ENCODE data around the gene GP2. TPM values are rescaled to one million over a fixed set of nuclear protein-coding genes. Genes with fewer than 3 reads are reported as not detected.

The GP2 gene
- not detected for polyA plus RNA-seq

DNA sequence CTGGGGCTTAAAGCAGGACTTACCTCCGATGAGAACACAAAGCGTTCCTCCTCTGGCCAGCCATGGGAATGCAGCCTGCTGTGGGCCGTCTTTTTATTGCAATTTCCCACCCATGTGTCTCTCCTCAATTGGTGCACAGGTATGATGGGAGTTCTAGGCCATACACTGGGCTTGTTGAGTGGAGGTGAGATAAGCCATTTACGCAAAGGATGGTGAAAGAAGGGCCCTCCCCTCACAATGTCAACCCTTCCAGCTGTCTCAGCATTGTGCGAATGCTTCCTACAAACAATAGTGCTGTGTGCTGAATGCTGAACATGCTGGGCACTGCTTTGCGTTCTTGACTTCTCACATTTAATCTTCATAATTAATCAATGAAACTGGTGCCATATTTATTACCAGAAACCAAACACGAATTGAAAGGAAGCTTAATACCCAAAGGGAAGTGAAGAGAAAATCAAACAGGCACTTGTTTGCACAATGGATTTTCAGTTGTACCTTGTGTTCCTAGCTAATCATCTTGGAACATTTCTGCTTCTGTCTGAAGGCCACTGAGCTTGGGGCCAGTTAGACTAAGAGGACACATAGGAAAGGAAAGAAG is at the start of gene GP2:
TSS of gene GP2 (minus strand) at position 70 of the 598 bp plus-strand sequence. CDS start 1,082 bp downstream, outside the sequence.
- no peak within 1 kb of the TSS for H3K27ac Mint-ChIP-seq
- H3K4me1 Mint-ChIP-seq, result no peaks in the 10 kb centered on the region
- no peaks in the 10 kb centered on the region for H3K36me3 Mint-ChIP-seq
- H3K27me3 Mint-ChIP-seq (ENCODE audit: low read depth in 3 of 3), result peaks cover 0 to 6% (median 6%) of the 10 kb centered on the region in 3 donors
- no peak for DNase-seq
- no peak within 1 kb of the TSS for H3K4me3 Mint-ChIP-seq
- H3K9me3 Mint-ChIP-seq, result no peaks in the 10 kb centered on the region

DNA sequence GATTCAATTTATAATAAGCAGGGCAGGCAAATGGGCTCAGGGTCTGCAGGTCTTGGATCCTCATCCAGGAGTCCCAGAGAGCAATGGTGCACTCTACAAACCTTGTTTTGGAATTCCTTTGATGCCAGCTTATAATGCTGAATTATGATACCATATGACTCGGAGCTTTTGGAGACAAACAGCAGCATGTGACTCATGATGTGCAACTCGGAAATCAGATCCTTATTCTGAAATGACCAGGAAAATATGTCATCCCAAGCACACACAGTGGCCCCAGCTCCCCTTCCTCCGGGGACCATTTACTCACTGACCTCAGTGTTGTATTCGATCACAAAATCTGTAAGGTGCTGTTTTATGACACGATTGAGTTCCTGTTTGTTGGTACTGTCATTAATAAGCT is 45.4 kb upstream of the GP2 start:
- H3K4me1 Mint-ChIP-seq, result no peaks in the 10 kb centered on the region
- no peaks in the 10 kb centered on the region for H3K36me3 Mint-ChIP-seq
- H3K9me3 Mint-ChIP-seq, result no peaks in the 10 kb centered on the region

DNA sequence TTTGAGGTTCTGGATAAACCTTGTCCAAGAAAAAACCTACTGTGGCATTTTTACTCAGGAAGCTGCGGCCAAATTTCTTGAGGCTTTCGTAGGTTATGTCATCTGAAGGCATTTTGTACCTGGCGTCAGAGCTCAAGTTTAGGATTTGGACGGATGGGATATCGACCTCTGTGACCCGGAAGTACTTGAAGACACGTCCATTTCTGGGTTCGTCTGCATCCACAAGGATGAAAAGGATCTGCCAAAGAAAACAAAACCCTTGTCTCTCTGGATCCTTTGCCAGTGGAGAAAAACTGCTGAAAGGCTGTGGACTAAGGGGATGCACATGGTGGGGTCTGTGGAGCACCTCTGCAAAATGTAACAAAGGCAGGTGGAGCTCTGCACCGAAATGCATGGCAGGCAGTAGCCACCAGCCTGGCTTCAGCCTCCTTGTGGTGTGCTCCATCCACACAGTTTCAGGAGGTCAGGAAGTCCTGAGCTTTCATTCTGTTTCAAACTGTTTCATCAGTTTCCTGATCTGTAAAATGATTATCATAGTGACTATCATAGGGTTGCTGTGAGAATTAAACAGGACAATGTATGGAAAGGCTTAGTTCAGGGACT is 42.2 kb upstream of the GP2 start:
- H3K4me3 Mint-ChIP-seq, result no peak overlapping the region
- H3K9me3 Mint-ChIP-seq, result no peaks in the 10 kb centered on the region
- DNase-seq, result no peak
- no peak overlapping the region for H3K27ac Mint-ChIP-seq
- no peaks in the 10 kb centered on the region for H3K36me3 Mint-ChIP-seq
- H3K4me1 Mint-ChIP-seq, result no peaks in the 10 kb centered on the region
- peaks cover 2 to 5% (median 4%) of the 10 kb centered on the region in 3 donors for H3K27me3 Mint-ChIP-seq (ENCODE audit: low read depth in 3 of 3)

More for the DNA sequence above, 45.4 kb upstream of the GP2 start:
- no peak for DNase-seq
- H3K4me3 Mint-ChIP-seq, result no peak overlapping the region
- no peak overlapping the region for H3K27ac Mint-ChIP-seq
- peaks cover 2 to 6% (median 4%) of the 10 kb centered on the region in 3 donors for H3K27me3 Mint-ChIP-seq (ENCODE audit: low read depth in 3 of 3)

DNA sequence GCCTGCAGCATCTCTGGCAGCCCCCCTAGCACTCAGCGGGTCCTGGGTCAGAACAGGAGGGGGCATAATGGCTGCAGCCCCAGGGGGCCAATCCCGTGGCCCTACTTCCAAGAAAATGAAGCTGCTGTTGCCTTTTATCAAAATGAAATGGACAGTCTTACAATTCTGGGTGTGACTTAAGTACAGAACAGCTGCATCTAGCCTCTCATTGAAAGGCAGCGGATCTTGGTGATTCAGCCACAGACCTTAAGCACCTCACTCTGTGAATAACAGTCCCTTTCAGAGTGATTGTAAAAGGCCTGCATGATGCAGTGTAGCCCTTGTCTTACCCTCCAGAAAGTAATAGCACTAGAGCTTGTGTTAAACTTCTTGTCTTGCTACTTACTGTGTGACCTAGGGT is 36.7 kb upstream of the GP2 start:
- Mint-ChIP-seq H3K4me1 (no peaks in the 10 kb centered on the region), H3K4me3 (no peak overlapping the region), H3K27ac (no peak overlapping the region), H3K27me3 (ENCODE audit: low read depth in 3 of 3) (peaks cover 0 to 9% (median 4%) of the 10 kb centered on the region in 3 donors), H3K9me3 (peaks cover 0 to 2% (median 0%) of the 10 kb centered on the region in 6 donors), H3K36me3 (no peaks in the 10 kb centered on the region)
- no peak for DNase-seq

DNA sequence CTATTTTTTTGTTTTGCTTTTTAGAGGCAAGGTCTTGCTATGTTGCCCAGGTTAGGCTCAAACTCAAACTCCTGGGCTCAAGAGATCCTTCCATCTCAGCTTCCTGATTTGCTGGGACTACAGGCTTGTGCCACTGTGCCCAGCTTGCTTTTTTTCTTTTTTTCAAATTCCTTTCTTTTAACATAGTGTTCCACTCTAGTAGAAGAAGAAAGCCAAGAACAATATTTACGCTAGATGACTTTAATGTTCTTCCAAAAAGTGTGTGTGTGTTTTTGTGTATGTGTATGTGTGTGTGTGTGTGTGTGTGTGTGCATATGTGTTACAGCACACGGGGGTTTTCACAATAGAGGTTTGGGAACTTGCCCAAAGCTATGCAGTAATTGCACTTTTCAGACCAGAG is 35.9 kb upstream of the GP2 start:
- H3K36me3 Mint-ChIP-seq, result no peaks in the 10 kb centered on the region
- peaks cover 0 to 2% (median 0%) of the 10 kb centered on the region in 6 donors for H3K9me3 Mint-ChIP-seq
- H3K27ac Mint-ChIP-seq, result no peak overlapping the region
- H3K4me1 Mint-ChIP-seq, result no peaks in the 10 kb centered on the region
- H3K4me3 Mint-ChIP-seq, result no peak overlapping the region
- no peak for DNase-seq
- H3K27me3 Mint-ChIP-seq (ENCODE audit: low read depth in 3 of 3), result peaks cover 2 to 9% (median 2%) of the 10 kb centered on the region in 3 donors

DNA sequence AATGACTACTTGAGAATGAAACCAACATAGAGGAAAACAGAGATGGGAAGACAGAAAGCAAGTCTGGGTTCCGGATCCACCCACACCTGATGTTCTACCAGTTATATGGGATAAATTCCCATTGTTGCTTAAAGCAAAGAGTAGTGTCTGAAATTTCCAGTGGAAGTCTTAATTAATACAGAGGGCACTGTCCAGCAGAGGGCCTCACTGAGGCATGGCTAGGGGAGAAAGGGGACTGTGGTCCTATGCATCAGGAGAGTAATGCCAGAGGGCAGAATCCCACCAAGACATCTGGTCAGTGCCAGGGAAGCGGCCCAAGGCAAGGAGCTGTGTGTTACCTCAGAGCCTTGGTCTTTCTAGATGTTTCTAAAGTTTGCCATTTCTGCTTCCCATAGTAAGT is 32.7 kb upstream of the GP2 start:
- Mint-ChIP-seq H3K27me3 (ENCODE audit: low read depth in 3 of 3) (peaks cover 2 to 6% (median 5%) of the 10 kb centered on the region in 3 donors), H3K4me3 (no peak overlapping the region), H3K36me3 (no peaks in the 10 kb centered on the region), H3K27ac (no peak overlapping the region), H3K4me1 (no peaks in the 10 kb centered on the region), H3K9me3 (peaks cover 0 to 2% (median 0%) of the 10 kb centered on the region in 6 donors)
- DNase-seq, result no peak

DNA sequence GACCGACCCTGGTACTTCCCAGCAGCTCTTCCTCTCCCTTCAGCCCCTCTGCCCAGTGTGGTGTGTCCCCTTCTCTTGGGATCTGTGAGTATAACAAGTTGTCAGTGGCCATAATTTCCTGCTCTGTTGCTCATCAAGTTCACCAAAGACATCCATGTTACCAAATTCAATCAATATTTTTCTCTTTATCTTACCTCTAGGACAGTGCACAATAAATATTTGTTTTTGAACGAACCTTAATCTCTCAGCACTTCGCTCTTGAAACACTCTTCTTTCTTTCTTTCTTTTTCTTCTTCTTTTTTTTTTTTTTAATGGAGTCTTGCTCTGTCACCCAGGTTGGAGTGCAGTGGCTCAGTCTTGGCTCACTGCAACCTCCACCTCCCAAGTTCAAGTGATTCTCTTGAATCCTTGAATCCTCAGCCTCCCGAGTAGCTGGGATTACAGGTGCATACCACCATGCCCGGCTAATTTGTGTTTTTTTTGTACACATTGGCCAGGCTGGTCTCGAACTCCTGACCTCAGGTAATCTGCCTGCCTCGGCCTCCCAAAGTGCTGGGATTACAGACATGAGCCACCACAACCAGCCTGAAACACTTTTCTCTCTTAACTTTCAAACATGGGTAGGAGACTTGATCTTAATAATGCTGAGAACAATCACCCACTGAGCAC is 27.9 kb upstream of the GP2 start:
- Mint-ChIP-seq H3K36me3 (no peaks in the 10 kb centered on the region), H3K27ac (no peak overlapping the region), H3K4me3 (no peak overlapping the region), H3K27me3 (ENCODE audit: low read depth in 3 of 3) (peaks cover 3 to 5% (median 3%) of the 10 kb centered on the region in 3 donors), H3K9me3 (peaks cover 0 to 1% (median 0%) of the 10 kb centered on the region in 6 donors), H3K4me1 (no peaks in the 10 kb centered on the region)
- DNase-seq, result no peak

DNA sequence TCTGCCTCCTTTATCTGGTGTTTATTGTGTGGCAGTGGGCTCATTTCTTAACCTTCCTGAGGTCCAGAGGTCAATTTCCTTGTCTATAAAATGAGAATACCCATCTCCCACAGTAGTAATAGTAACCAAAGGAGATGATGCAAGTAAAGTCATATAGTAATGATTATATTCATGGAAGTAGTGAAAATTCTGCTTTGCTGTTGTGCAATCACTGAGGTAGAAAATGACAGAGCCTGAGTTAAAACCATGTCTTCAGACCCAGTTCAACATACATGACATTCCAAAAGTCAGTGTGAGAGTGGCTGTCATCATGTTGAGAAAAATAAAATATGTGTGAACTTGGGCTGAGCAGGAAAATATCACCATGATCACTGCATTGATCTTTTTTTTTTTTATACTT is 26.1 kb upstream of the GP2 start:
- peaks cover 0 to 1% (median 0%) of the 10 kb centered on the region in 6 donors for H3K9me3 Mint-ChIP-seq
- no peaks in the 10 kb centered on the region for H3K4me1 Mint-ChIP-seq
- no peak overlapping the region for H3K4me3 Mint-ChIP-seq
- H3K27me3 Mint-ChIP-seq (ENCODE audit: low read depth in 3 of 3), result peaks cover 1 to 3% (median 3%) of the 10 kb centered on the region in 3 donors
- no peaks in the 10 kb centered on the region for H3K36me3 Mint-ChIP-seq
- H3K27ac Mint-ChIP-seq, result no peak overlapping the region
- DNase-seq, result no peak

DNA sequence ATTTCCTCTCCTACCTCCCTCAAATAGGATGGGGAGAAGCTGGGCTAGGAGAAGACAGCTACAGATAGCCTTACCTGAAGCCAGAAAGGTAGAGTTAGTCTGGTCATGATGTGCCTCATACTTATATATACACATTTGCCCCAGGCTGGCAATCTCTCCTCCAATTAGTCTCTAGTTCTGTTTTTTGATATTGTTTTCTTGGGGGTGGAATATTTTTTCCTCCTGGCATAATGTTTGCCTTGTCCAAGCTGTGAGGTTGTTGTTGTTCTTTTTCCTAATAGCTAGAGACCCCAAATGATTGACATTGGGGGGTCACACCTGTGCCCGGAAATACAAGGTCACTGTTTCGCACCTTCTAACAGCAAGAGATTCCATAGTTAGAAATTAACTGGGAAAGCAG is 25.3 kb upstream of the GP2 start, which contains the start of gene UMOD:
TSS of gene UMOD (minus strand) at position 101 of the 400 bp plus-strand sequence. CDS start 1,978 bp downstream, outside the sequence.
- peaks cover 0 to 1% (median 0%) of the 10 kb centered on the region in 6 donors for H3K9me3 Mint-ChIP-seq
- H3K36me3 Mint-ChIP-seq, result no peaks in the 10 kb centered on the region
- H3K4me3 Mint-ChIP-seq, result no peak within 1 kb of the TSS
- peaks cover 3 to 5% (median 4%) of the 10 kb centered on the region in 3 donors for H3K27me3 Mint-ChIP-seq (ENCODE audit: low read depth in 3 of 3)
- no peak for DNase-seq
- no peaks in the 10 kb centered on the region for H3K4me1 Mint-ChIP-seq
- no peak within 1 kb of the TSS for H3K27ac Mint-ChIP-seq

DNA sequence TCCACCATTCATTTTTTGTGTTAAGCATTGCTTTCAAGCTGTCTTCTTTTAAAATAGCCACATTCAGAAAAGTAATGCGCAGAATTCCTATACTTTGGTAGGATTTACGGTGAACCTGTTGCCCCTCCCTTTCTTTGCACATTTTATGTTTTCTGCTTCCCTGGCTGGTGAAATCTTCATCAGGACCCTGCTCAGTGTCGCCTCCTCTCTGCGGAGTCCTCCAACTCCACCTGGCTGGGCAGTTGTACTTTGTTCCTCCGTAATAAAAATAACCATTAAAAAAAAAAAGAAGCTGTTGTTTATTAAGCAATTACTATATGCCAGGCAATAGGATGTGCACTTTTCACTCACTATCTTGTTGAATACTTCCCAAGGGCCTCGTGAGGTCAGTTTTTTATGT is 22.3 kb upstream of the GP2 start:
- Mint-ChIP-seq H3K27ac (no peak overlapping the region), H3K9me3 (peaks cover 0 to 1% (median 0%) of the 10 kb centered on the region in 6 donors), H3K27me3 (ENCODE audit: low read depth in 3 of 3) (peaks cover 0 to 4% (median 2%) of the 10 kb centered on the region in 3 donors), H3K36me3 (no peaks in the 10 kb centered on the region), H3K4me1 (no peaks in the 10 kb centered on the region), H3K4me3 (no peak overlapping the region)
- no peak for DNase-seq

DNA sequence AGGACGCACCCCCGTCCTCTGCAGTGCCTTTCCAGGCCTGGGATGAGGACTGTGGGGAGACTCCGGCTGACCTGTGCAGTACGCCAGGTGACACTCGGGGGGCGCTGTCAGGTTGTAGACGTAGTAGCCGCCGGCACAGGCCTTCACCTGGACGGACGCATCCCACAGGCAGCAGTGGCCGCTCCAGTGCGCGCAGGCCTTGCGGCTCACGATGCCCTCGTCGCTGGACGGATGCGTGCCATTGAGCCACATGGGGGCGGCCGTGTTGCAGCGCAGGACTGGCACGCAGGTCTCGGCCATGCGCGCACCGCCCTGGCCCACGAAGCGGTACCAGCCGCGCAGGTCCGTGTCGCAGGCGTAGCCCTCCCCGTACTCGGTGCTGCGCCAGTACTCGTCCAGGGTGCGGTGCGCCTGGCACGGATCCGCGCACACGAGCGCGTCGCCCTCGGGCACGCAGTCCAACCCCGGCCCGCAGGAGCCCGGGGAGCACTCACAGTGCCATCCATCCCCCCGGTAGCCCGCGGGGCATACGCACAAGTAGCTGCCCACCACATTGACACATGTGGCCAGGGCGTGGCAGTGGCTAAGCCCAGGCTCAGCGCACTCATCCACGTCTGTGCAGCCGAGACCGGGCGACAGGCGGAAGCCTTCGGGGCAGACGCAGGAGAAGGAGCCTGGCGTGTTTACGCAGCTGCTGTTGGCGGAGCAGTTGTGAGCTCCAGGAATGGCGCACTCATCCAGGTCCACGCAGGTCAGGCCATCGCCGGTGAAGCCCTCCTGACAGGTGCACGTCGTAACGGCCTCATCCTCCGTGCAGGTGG is 21.3 kb upstream of the GP2 start:
- no peak for DNase-seq
- Mint-ChIP-seq H3K4me3 (no peak overlapping the region), H3K27ac (no peak overlapping the region), H3K4me1 (no peaks in the 10 kb centered on the region), H3K27me3 (ENCODE audit: low read depth in 3 of 3) (peaks cover 0 to 4% (median 2%) of the 10 kb centered on the region in 3 donors), H3K36me3 (no peaks in the 10 kb centered on the region), H3K9me3 (no peaks in the 10 kb centered on the region)

DNA sequence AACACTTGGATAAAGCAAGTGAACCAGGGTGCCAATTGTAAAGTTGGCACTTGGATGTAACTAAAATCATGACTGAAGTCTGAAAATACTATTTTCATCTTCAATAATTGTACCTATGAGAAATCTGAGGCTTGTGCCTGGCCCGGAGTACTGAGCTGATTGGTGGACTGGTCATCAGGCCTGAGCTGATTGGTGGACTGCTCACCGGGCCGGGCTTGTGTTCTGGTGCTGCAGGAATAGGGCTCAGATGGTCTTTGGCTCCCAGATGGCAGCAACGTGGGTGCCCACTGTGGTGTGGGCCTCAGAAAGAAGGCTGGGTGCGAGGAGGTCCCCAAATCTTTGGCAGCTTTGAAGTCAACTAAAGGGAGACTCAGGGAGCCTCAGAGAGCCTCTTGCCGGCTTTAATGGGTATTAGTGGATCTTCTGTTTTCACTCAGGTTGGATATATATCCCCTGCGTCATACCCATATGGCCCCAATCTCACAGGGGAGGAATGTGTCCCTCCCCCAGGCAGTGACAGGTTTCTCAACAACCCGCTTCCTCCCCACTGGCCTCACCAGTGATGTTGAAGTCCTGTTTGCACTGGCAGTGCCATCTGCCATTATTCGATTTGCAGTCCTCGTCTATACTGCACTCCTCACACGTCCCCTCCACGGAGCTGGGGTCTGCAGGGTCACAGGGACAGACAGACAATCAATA is 20.5 kb upstream of the GP2 start:
- Mint-ChIP-seq H3K27ac (no peak overlapping the region), H3K4me1 (no peaks in the 10 kb centered on the region), H3K4me3 (no peak overlapping the region), H3K27me3 (ENCODE audit: low read depth in 3 of 3) (peaks cover 0 to 4% (median 2%) of the 10 kb centered on the region in 3 donors), H3K9me3 (no peaks in the 10 kb centered on the region), H3K36me3 (no peaks in the 10 kb centered on the region)
- DNase-seq, result no peak

DNA sequence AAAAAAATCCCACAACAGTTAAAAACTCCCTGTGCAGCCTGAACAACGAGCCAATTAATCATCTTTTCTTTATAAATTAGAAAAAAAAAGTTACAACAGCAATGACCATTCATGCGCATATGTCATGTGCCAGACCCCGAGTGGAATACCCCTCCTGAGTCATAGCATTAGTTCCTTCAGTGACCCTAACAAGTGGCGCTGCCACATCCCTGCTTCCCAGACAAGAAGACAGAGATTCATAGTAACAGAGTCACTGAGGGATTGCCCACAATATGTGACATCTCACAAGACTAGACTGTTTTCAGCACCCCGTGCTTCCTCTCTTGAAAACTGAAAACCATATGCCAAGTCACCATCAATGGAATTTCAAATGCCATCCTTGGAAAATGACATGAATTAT is 17.3 kb upstream of the GP2 start:
- Mint-ChIP-seq H3K4me1 (no peaks in the 10 kb centered on the region), H3K9me3 (no peaks in the 10 kb centered on the region), H3K36me3 (no peaks in the 10 kb centered on the region), H3K4me3 (no peak overlapping the region), H3K27me3 (ENCODE audit: low read depth in 3 of 3) (peaks cover 0 to 4% (median 2%) of the 10 kb centered on the region in 3 donors), H3K27ac (no peak overlapping the region)
- DNase-seq, result no peak
